OCI-LY7 (cell line): ENCODE results near the gene HDAC4. TPM values are rescaled to one million over a fixed set of nuclear protein-coding genes. Genes with fewer than 3 reads are reported as not detected.

Experiments used
- BruUV-seq: library from RNA; stranded (reverse); fragments of 400-500 nt; replicated peaks from 2 replicates; lab custom pipeline; 2021; lab: Mats Ljungman, UMichigan
- CTCF ChIA-PET: fragments of 300-600 bp; sonication (Branson Sonifier 250); formaldehyde crosslinking; loops from one replicate; lab custom pipeline; 2022; ENCODE audit warnings: antibody characterized with exemption; ENCODE audit not compliant: unreplicated experiment; lab: Charles Lee
- POLR2A ChIA-PET: fragments of 300-600 bp; sonication (Branson Sonifier 250); formaldehyde crosslinking; loops from one replicate; lab custom pipeline; 2022; ENCODE audit warnings: antibody characterized with exemption; lab: Charles Lee
- DNase-seq: peaks from one replicate; pipeline ENCODE4 v3.0.0-alpha.2; 2015; ENCODE audit warnings: low spot score
- H2AFZ ChIP-seq: fragments of 200-600 bp; sonication (generic), shearing (Covaris generic); 2 replicates; pipeline ENCODE4 v1.6.1; 2014; ENCODE audit warnings: mild to moderate bottlenecking, antibody characterized with exemption, low read length, moderate library complexity
- H3K27ac ChIP-seq: fragments of 200-600 bp; sonication (generic); 2 replicates; pipeline ENCODE4 v1.5.1; 2014; ENCODE audit warnings: mixed run types, low read depth, mild to moderate bottlenecking, moderate library complexity, low read length, inconsistent platforms; ENCODE audit not compliant: poor library complexity, severe bottlenecking
- H3K36me3 ChIP-seq: fragments of 200-600 bp; sonication (generic); 2 replicates; pipeline ENCODE4 v1.6.1; 2014; ENCODE audit warnings: mild to moderate bottlenecking, antibody characterized with exemption, low read length, moderate library complexity, mixed read lengths; ENCODE audit not compliant: insufficient read depth
- H3K4me1 ChIP-seq: fragments of 200-600 bp; sonication (generic); 2 replicates; pipeline ENCODE4 v1.5.1; 2014; ENCODE audit warnings: mild to moderate bottlenecking, low read length; ENCODE audit not compliant: insufficient read depth, poor library complexity, severe bottlenecking
- H3K4me2 ChIP-seq: fragments of 200-600 bp; sonication (generic); 2 replicates; pipeline ENCODE4 v1.6.1; 2014; ENCODE audit warnings: mild to moderate bottlenecking, low read length
- H3K4me3 ChIP-seq: fragments of 200-600 bp; sonication (generic); 2 replicates; pipeline ENCODE4 v1.5.1; 2014; ENCODE audit warnings: mild to moderate bottlenecking, low read depth, low read length; ENCODE audit not compliant: poor library complexity, severe bottlenecking
- H3K79me2 ChIP-seq: fragments of 200-600 bp; sonication (generic); 2 replicates; pipeline ENCODE4 v1.6.1; 2016; ENCODE audit warnings: low read depth, mild to moderate bottlenecking, low read length, moderate library complexity, mixed read lengths; ENCODE audit not compliant: insufficient read depth
- H3K9me2 ChIP-seq: fragments of 200-600 bp; sonication (generic); 2 replicates; pipeline ENCODE4 v1.6.1; 2016; ENCODE audit warnings: mild to moderate bottlenecking, low read length, mixed read lengths; ENCODE audit not compliant: insufficient read depth
- H3K9me3 ChIP-seq: fragments of 200-600 bp; sonication (generic); 2 replicates; pipeline ENCODE4 v1.6.1; 2014; ENCODE audit warnings: mild to moderate bottlenecking, mixed run types, low read length, mixed read lengths
- H4K20me1 ChIP-seq: fragments of 200-600 bp; sonication (generic); 2 replicates; pipeline ENCODE4 v1.6.1; 2014; ENCODE audit warnings: mild to moderate bottlenecking, antibody characterized with exemption, low read length, moderate library complexity, mixed read lengths; ENCODE audit not compliant: insufficient read depth
- EZH2phosphoT487 ChIP-seq: fragments of 200-600 bp; sonication (generic); IDR thresholded peaks from 2 replicates; pipeline ENCODE4 v1.6.1; 2018; ENCODE audit warnings: low read depth, borderline replicate concordance, mild to moderate bottlenecking, mixed run types, antibody characterized with exemption, low read length, moderate library complexity, mixed read lengths
- intact Hi-C: fragments of 100-400 bp; cut with micrococcal nuclease; formaldehyde crosslinking; loops from one replicate; pipeline ENCODE4 v1.10.0; 2022; ENCODE audit not compliant: unreplicated experiment
- total RNA-seq, 2 experiments: library from RNA; depleted of rRNA in 1 of 2; stranded (reverse); fragments of >200 nt in 1 of 2; shearing (Covaris generic) in 1 of 2; gene quantifications; 2 replicates each; pipeline ENCODE4 v1.2.3, GENCODE V29; 2014 to 2022
- TF ChIP-seq, protein P1 (sequence below): fragments of 200-600 bp; sonication (generic); conservative IDR thresholded peaks from 2 replicates; pipeline ENCODE4 v1.5.1; 2014; ENCODE audit warnings: mild to moderate bottlenecking, antibody characterized with exemption, low read length, moderate library complexity, mixed read lengths

HDAC4 gene
- total RNA-seq, 2 experiments from 2014 or later = 10.2 to 20.6 TPM

GRCh38 chr2:239355724-239356123 is 45.1 kb downstream of the HDAC4 start:
- DNase-seq = no peak
- H3K4me2 ChIP-seq = no peak overlapping the region
- no peaks in the 10 kb centered on the region for H3K4me1 ChIP-seq
- H3K9me2 ChIP-seq = no peaks in the 10 kb centered on the region
- no peak overlapping the region for H3K27ac ChIP-seq
- H4K20me1 ChIP-seq = no peaks in the 10 kb centered on the region
- no TSS peak for BruUV-seq
- H2AFZ ChIP-seq = no peak overlapping the region
- peaks cover 8% of the 10 kb centered on the region; the same call in 1 of the 2 replicates for H3K9me3 ChIP-seq
- H3K4me3 ChIP-seq = no peak overlapping the region
- no peaks in the 10 kb centered on the region for H3K79me2 ChIP-seq
- H3K36me3 ChIP-seq = no peaks in the 10 kb centered on the region
- intact Hi-C loops = no loop called here
- TF ChIP-seq EZH2phosphoT487 = no peak
- TF ChIP-seq, protein P1, sequence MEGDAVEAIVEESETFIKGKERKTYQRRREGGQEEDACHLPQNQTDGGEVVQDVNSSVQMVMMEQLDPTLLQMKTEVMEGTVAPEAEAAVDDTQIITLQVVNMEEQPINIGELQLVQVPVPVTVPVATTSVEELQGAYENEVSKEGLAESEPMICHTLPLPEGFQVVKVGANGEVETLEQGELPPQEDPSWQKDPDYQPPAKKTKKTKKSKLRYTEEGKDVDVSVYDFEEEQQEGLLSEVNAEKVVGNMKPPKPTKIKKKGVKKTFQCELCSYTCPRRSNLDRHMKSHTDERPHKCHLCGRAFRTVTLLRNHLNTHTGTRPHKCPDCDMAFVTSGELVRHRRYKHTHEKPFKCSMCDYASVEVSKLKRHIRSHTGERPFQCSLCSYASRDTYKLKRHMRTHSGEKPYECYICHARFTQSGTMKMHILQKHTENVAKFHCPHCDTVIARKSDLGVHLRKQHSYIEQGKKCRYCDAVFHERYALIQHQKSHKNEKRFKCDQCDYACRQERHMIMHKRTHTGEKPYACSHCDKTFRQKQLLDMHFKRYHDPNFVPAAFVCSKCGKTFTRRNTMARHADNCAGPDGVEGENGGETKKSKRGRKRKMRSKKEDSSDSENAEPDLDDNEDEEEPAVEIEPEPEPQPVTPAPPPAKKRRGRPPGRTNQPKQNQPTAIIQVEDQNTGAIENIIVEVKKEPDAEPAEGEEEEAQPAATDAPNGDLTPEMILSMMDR = no peak
- CTCF ChIA-PET = no interaction called here
- POLR2A ChIA-PET = interaction anchor here (1.1 kb wide), 1 partner anchor 12 kb away, joined by 3 read pairs; no protein-coding TSS in a partner anchor

DNA sequence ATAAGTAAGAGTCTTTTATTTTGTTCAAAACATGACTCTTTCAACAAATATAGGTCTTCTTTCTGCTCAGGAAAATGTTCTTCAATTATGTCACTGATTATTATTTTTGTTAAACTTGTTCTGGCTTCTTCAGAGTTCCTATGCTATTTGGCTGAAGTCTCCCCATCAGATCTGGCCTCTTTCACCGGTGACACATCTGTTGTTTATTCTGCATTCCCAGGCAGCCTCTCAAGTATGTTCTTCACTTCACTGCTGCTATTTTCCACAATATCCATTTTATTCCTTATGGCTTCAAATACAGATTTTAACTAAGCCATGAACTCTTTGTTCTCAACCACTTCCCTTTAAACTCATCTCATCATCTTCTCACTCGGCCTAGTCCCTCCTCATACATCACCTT is 45.7 kb downstream of the HDAC4 start:
- TF ChIP-seq, protein P1 = no peak
- TF ChIP-seq EZH2phosphoT487 = no peak
- Histone ChIP-seq H3K4me3 (no peak overlapping the region), H3K9me2 (no peaks in the 10 kb centered on the region), H2AFZ (no peak overlapping the region), H3K9me3 (peaks cover 8% of the 10 kb centered on the region; the same call in 1 of the 2 replicates), H3K4me2 (no peak overlapping the region), H3K4me1 (no peaks in the 10 kb centered on the region), H4K20me1 (no peaks in the 10 kb centered on the region), H3K36me3 (no peaks in the 10 kb centered on the region), H3K27ac (no peak overlapping the region), H3K79me2 (no peaks in the 10 kb centered on the region)
- no TSS peak for BruUV-seq
- intact Hi-C loops = no loop called here
- DNase-seq = no peak
- CTCF ChIA-PET = no interaction called here
- POLR2A ChIA-PET = no interaction called here

GRCh38 chr2:239354791-239355136 is 46.1 kb downstream of the HDAC4 start:
- no peaks in the 10 kb centered on the region for H3K9me2 ChIP-seq
- no peak for DNase-seq
- no peaks in the 10 kb centered on the region for H3K79me2 ChIP-seq
- no peaks in the 10 kb centered on the region for H4K20me1 ChIP-seq
- TF ChIP-seq, protein P1 = no peak
- TF ChIP-seq EZH2phosphoT487 = no peak
- peaks cover 8% of the 10 kb centered on the region; the same call in 1 of the 2 replicates for H3K9me3 ChIP-seq
- H3K4me1 ChIP-seq = no peaks in the 10 kb centered on the region
- no peak overlapping the region for H3K4me3 ChIP-seq
- no TSS peak for BruUV-seq
- no peak overlapping the region for H2AFZ ChIP-seq
- H3K27ac ChIP-seq = no peak overlapping the region
- no peaks in the 10 kb centered on the region for H3K36me3 ChIP-seq
- H3K4me2 ChIP-seq = no peak overlapping the region
- intact Hi-C loops = no loop called here
- POLR2A ChIA-PET = no interaction called here
- CTCF ChIA-PET = no interaction called here
